ENCODE data around the gene TPM2.
A peak's percentile ranks its signal among the peaks of the same experiment; 100 is the strongest.

TPM2 gene

GRCh38 chr9:35696520-35697215 is 6.9 kb upstream of the TPM2 start:
- no peak for DNase-seq (ENCODE audit: low read depth)

GRCh38 chr9:35695943-35696401 is 6.2 kb upstream of the TPM2 start:
- DNase-seq (ENCODE audit: low read depth): no peak

DNA sequence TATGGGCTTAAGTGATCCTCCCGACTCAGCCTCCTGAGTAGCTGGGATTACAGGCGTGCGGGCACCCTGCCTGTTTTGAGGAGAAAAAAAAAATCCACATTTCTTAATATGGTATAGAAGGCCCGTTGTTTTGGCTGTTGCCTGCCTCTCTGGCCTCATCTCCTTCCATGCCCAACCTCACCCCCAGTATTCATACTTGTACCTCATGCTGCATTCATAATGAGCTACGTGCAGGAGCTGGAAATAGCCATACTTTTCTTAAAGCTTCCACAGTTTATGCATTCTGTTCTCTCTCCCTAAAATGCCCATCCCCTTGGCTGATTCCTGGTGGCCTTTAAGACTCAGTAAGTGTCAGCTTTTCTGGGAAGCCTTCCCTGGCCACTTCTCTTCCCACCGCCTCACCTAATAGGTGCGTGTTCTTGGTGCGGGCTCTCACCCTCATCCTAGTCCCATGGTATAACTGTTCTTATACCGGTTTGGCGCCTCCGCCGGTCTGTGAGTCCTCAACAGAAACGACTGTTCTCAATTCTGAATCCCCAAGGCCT is 2.1 kb upstream of the TPM2 start:
- DNase-seq (ENCODE audit: low read depth): no peak

DNA sequence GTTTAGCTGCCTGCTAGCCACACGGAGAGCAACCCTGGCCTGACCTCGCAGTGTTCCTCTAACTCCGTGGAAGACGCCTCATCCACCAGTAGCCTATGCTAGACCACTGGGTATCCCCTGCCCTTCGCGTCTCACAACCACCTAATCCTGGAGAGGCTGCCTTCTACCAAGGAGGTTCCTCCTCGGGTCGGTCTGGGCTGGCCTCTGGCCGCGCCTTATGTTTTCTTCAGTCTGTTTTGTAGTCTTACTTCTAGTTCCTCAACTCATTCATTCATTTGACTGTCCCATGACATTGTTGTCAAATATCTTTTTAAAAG is 1.6 kb upstream of the TPM2 start:
- no peak for DNase-seq (ENCODE audit: low read depth)

DNA sequence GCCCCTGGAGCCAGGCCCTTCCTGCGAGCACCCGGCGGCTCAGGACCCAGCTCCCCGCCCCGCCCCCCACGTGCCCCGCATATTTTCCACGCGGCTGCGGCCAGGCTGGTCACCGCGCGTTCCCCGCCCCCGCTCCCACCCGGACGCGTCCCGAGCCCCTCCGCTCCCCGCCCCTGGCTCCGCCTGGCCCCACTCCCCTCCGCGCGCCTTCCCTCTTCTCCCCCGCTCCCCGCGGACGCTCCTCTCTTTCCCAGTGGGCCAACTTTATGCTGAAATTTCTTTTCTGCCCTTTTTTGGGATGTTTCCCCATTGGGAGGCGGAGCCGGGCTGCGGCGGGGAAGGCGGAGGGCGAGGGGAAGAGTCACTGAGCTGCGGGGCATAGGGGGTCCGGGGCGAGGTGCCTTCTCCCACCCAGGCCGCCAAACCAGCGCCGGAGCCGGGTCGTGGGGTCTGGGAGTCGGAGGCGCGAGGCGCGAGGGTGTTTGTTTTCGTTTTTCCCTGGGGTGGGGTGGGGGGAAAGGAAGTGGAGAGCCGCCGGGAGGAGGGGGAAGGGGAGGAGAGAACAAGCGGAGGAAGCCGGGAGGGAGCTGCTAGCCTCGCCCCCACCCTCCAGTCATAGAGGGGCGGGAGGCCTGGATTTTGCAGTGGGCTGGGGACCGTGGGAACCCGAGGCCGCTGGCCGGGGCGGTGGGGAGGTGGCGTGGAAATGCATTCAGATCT is 1.0 kb upstream of the TPM2 start:
- DNase-seq (ENCODE audit: low read depth): peak; percentile 50

DNA sequence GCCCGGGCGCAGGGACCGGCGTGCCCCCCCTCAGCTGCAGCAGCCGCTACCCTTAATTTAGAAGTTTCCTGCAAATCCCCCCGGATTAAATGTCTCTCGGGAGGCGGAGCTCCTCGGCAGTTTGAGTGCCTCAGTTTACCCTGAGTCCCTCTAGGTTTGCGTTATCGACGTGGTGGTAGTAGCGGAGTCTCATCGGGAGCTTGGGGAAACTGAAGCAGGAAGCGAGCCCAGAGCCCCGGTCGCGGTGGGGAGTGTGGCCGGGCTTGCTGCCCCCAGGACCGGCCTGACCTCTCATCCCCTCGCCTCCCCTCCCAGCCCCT is 529 bp upstream of the TPM2 start:
- DNase-seq (ENCODE audit: low read depth): peak; percentile 31

DNA sequence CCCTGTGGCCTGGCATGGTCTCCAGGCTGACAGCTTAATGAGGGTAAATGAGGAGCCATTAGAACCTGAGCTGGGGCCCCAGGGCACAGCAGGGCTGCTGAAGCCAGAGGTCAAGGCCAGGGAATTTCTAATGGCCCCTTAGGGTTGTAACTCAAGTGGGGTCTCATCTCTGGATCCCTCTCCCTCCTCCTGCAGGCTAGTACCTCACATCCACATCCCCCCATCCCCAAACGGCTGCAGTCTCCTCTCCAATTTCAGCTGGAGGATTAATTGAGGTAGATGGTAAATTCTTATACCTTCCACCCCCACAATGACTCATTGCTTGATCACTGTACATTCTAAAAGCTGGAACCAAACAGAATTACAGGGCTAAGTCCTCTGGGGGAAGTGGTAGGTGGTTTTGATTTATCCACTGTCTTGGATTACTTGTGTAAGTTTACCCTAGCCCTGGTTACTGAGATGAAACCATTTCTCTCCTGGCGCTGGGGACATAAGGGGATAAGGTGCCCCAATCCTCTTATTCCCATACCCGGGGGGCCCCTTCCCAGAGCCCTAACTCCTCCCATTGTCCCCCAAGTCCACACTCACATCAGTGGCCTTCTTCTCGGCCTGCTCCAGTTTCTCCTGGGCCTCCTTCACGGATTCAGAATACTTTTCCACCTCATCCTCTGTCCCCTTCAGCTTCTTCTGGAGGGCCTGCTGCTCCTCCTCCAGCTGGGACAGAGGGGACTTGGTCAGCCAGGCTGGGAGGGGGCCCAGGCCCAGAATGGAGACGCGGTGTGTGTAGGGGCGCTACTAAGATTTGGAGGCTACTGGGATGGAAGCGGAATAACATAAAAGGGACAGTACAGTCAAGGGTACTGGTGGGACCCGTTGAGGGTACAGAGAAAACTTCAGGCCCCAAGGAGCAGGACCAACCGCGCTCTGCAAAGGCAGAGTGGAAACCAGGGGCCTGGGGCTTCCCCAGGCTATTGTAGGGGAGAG is 875 bp downstream of the TPM2 start:
- DNase-seq (ENCODE audit: low read depth): peak; percentile 38

- no peak for DNase-seq (ENCODE audit: low read depth)
Observed at GRCh38 chr9:35687972-35688557, 1.7 kb downstream of the TPM2 start.

- no peak for DNase-seq (ENCODE audit: low read depth)
Observed at GRCh38 chr9:35687306-35687705, 2.4 kb downstream of the TPM2 start.

DNA sequence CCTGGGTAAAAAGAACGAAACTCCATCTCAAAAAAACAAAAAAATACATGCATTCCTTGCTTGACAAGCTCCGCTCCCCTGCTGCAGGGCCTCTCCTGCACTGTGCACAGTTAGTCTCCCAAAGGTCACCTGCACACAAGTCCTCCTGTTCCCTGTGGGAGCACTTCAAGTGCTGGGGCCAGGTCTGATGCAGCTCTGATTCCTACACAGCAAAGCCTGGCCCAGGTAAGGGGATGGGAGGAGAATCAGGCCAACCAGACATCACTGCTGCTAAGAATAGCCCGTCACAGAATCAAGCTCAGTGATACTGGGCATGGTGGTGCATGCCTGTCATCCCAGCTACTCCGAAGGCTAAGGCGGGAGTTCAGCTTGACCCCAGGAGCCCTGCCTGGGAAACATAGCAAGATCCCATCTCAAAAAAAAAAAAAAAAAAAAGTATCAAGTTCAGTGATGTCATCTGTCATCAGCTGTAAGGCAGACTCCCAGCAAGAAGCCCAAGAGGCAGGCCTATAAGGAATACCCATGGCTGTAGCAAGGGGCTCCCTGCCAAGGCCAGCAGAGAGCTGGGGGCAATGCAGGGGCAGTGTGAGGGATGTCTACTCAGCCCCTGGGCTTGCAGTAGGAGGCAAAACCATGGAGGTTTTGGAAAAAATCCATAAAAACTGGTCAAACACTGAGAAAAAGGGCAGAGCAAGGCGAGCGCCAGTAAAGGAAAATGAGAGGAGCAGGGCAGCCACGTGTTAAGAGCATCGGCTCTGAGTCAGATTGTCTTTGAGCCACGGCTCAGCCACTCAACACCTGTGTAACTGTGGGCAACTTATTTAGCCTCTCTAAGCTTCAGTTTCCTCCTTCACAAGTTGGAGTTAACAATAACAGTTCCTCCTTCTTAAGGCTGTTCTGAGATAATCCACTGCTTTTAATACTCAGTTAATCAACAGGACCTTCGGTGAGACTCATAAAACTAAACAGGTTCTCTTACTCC is 3.2 kb downstream of the TPM2 start:
- no peak for DNase-seq (ENCODE audit: low read depth)

GRCh38 chr9:35685506-35685905 is 4.2 kb downstream of the TPM2 start:
- DNase-seq (ENCODE audit: low read depth): no peak

DNA sequence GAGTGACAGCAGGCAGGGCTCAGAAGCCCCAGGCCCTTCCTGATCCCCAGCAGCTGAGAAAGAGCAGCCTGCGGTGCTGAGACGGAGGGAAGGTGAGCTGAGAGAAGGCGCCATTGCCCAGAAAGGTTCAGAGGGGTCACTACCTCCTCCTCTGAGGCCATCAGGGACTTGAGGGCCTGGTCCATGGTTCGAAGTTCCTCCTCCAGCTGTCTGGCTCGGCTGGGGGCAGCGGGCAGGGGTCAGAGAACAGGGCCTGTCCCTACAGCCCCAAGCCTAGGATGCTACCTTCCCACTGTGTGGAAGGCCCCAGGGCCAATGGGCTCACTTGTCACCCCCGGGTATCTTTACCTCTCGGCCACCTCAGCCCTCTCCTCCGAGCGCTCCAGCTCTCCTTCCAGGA is 4.8 kb downstream of the TPM2 start:
- no peak for DNase-seq (ENCODE audit: low read depth)

- no peak for DNase-seq (ENCODE audit: low read depth)
Observed at GRCh38 chr9:35683323-35683722, 6.4 kb downstream of the TPM2 start.

- DNase-seq (ENCODE audit: low read depth): no peak
Observed at GRCh38 chr9:35682520-35683315, 7.0 kb downstream of the TPM2 start.

GRCh38 chr9:35682051-35682450 is 7.7 kb downstream of the TPM2 start:
- no peak for DNase-seq (ENCODE audit: low read depth)

- no peak for DNase-seq (ENCODE audit: low read depth)
Observed at GRCh38 chr9:35681341-35682002, 8.3 kb downstream of the TPM2 start.

DNA sequence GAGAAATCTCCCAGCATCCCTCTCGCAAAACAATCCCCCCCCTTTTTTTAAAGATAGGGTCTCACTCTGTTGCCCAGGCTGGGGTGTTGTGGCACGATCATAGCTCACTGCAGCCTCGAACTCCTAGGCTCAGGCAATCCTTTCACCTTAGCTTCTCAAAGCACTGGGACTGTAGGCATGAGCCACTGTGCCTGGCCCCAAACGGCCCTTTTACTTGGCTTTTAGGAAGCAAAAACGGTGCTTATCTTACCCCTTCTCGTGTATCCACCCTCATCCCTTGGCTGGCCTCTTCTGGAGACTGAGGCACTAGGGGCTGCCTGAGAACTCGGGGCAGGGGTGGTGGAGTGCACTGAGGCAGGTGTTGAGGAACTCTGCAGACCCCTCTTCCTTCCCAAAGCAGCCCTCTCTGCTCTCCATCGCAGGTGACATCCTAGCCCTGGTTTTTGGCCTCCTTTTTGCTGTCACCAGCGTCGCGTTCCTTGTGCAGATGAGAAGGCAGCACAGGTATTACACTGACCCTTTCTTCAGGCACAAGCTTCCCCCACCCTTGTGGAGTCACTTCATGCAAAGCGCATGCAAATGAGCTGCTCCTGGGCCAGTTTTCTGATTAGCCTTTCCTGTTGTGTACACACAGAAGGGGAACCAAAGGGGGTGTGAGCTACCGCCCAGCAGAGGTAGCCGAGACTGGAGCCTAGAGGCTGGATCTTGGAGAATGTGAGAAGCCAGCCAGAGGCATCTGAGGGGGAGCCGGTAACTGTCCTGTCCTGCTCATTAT is 9.2 kb downstream of the TPM2 start:
- DNase-seq (ENCODE audit: low read depth): no peak

- no peak for DNase-seq (ENCODE audit: low read depth)
Observed at GRCh38 chr9:35679766-35680330, 9.9 kb downstream of the TPM2 start.
